ENCODE measurements around the gene VPS4A.

VPS4A gene

GRCh38 chr16:69363281-69363717, 52.1 kb downstream of the VPS4A start:
- no peak for DNase-seq (ENCODE audit: low read depth in 2 of 2, low spot score in 1 of 2)

- no peak for DNase-seq (ENCODE audit: low read depth in 2 of 2, low spot score in 1 of 2)
These were observed 52.9 kb downstream of the VPS4A start for GRCh38 chr16:69364088-69364487.

- no peak for DNase-seq (ENCODE audit: low read depth in 2 of 2, low spot score in 1 of 2)
These were observed 54.8 kb downstream of the VPS4A start for GRCh38 chr16:69365901-69366300.

DNA sequence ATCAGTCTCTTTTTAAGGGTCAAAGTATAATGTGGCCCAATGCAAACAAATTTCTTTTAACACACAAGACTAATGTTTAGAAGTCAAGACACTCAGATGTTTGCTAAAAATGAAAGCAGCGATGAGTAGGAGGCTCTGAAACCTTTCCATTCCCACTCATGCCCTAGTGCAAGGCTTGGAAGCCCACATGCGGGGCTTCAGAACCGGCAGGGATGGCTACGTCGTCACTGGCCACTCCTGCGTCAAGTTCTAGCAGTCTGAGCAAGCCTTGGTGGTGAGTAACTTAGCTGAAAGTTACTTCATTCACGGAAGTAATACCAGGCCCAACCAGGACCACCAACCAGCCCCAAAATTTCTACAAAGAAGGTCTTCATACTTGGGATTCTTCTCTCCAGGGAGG, 55.3 kb downstream of the VPS4A start:
- no peak for DNase-seq (ENCODE audit: low read depth in 2 of 2, low spot score in 1 of 2)

GRCh38 chr16:69367980-69368379, 56.8 kb downstream of the VPS4A start:
- DNase-seq (ENCODE audit: low read depth in 2 of 2, low spot score in 1 of 2) = no peak

- no peak for DNase-seq (ENCODE audit: low read depth in 2 of 2, low spot score in 1 of 2)
These were observed 57.7 kb downstream of the VPS4A start for GRCh38 chr16:69368866-69369265.

DNA sequence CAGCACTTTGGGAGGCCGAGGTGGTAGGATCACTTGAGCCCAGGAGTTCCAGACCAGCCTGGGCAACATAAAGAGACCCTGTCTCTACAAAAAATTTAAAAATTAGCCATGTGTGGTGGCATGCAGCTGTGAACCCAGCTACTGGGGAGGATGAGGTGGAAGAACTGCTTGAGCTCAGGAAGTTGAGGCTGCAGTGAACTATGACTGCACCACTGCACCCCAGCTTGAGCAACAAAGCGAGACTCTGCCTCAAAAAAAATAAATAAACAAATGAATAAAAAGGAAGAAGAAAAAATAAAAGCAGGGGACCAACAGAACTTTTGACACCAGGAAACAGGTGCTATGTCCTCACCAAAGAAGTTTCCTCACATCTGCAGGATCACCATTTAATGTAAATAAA, 60.4 kb downstream of the VPS4A start:
- DNase-seq (ENCODE audit: low read depth in 2 of 2, low spot score in 1 of 2) = no peak

GRCh38 chr16:69373019-69373418, 61.9 kb downstream of the VPS4A start:
- no peak for DNase-seq (ENCODE audit: low read depth in 2 of 2, low spot score in 1 of 2)

All from stimulated activated CD8-positive, alpha-beta memory T cell treated with anti-CD3 and anti-CD28 coated beads, Interleukin-4, amount 100 ng/mL, for 4 hours (primary cell).